GM18498 (cell line): ENCODE data around the gene PCBP3.
"Not testable (repeated sequence)": the region's sequence is repeated elsewhere in the genome, so short reads cannot be mapped to it uniquely, and the experiment has no call there.

Experiments used
- ATAC-seq: cut with Tn5 transposase; IDR thresholded peaks from one replicate; pipeline ENCODE4 v1.9.1; 2021; ENCODE audit warnings: mild to moderate bottlenecking, moderate library complexity; ENCODE audit not compliant: unreplicated experiment

PCBP3 gene

DNA sequence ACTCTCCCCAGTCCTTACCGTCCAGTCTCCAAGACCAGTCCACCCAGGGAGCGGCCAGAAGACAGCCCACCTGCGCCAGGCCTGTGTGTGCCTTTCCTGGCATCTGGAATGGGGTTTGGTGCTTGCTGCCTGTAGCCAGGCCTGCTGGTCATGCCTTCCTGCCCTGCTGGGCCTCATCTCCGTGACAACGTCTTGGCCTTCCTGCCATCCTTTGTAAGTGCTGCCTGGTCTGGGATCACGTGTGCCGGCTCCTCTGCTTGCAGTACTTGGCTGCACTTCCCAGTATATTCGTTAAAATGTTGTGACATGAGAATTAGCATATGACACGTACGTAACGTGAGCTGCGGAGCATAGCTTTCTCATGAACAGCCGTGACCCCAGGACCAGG, 192.7 kb downstream of the PCBP3 start:
- no peak for ATAC-seq

DNA sequence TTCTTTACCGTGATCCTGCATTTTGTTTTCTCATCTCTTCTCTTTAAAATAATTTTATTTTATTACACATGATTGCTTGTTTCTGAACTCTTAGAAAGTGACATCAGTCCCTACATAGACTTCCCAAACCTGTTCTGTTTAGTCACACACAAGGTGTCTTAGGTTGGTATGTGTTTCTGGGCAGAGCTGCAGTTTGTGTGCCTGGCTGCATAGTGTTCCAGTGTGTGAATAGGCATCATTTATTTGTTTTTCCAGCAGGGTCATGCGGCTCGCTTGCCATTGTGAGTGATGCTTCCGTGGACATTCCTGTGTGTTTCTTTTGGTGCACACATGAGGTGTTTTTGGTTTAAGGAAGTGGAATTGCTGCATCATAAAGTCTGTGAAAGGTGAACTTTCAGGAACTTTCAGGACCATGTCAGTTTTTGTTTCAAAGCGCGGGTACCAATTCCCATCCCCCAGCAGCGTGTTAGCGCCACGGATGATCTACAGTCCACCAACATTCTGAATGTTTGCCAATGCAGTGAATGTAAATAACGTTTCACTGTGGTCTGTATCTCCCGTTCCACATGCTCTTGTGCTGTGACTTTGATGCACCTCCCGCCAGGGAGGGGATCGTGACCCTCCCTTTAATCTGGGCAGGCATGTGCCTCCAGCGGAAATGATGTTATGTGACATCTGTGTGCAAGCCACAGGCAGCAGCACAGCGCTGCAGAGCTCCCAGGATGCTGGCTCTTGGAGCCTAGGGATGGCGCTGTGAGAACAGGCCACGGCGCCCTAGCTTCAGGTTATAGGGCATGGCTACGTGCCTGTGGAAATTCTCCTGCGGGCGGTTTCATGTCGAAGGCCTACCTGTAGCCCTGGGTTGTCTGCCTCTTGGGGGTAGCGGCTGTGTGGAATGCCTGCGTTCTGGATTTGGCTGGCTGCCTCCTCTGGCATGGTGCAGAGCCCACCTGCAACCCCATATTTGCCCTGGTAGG, 193.5 kb downstream of the PCBP3 start:
- ATAC-seq = no peak

DNA sequence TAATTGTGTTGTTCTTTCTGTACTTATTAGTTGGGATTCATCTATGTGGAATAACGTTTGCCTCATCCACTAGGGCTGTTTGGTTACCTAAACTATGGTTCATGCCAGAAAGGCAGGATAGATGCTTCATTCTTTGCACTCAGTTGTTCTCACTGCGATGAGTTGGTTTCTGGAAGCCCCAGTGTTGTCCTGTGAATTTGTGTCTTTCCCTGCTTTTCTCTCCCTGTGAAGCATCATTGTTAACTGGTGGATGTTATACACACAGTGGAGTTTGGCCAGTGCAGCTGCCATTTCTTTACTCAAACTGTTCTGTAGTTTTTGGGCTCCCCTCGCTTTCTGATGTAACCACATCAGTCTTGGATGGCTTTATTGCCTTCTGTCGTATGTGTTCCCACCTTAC, 194.4 kb downstream of the PCBP3 start:
- no peak for ATAC-seq

DNA sequence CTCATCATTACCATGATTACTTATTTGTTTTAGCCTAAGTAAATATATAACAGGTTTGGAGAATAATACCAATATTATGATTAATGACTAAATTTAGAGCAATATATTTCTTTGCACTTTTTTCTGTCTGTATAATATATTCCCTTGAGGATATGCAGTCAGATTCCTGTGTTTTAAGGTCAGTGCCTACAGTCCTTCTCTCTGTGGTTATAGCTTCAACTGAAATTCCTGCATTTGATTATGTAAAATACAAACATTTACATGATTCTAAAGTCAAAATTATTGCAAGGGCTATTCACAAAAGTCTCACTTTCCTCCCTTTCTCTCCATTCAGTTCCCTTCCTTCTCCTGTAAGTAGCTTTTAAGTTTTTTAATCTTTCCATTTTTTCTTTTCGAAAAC, 195.1 kb downstream of the PCBP3 start:
- ATAC-seq = no peak

DNA sequence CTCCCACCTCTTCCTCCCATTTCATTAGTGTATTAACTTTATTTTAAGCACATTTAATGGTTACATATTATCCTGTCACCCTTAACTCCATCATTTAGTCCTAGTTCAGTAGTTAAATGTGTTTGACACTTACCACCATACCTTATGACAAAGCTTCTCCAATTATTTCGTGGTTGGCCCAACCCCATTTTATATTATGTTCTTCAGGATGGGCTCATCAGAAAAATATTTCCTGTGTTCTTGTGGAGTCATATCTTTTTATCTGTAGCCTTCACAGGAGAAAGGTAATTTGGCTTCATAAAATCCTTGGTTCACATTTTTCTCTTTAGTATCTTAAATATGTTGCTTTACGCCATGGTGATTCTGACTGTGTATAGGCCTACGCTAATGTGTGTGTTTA, 195.7 kb downstream of the PCBP3 start:
- no peak for ATAC-seq

DNA sequence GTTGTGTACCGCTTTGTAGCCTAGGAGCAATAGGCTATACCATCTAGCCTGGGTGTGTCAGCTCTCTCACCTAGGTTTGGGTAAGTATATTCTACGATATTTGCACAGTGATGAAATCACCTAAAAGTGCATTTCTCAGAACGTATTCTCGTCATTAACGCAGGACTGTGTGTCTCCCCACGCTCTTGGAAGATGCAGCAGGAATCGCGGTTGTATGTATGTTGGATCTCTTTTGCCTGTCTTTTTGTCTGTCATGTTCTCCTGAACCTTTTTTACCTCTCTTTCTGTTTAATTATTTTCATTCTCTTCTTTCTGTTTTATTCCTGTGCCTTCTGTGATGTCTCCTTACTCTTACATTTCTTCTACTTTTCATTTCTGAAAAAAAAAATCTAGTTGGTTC, 197.5 kb downstream of the PCBP3 start:
- no peak for ATAC-seq

DNA sequence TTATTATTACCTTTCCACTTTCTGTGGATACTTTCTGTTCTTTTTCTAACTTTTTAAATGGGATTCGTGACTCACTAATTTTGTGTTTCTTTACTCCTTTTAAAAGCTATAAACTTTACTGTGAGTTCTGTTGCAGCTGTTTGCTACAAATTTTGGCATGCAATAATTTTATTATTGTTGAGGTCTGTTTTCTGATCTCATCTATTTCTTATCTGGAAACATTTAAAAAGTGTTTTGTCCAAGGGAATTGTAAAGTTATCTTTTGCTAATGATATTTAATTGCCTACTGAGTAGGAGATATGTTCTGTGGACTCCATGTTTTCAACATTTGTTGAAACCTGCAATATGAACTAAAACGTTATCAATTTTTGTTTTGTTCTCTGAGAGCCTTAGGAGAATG, 199.9 kb downstream of the PCBP3 start:
- ATAC-seq = no peak

DNA sequence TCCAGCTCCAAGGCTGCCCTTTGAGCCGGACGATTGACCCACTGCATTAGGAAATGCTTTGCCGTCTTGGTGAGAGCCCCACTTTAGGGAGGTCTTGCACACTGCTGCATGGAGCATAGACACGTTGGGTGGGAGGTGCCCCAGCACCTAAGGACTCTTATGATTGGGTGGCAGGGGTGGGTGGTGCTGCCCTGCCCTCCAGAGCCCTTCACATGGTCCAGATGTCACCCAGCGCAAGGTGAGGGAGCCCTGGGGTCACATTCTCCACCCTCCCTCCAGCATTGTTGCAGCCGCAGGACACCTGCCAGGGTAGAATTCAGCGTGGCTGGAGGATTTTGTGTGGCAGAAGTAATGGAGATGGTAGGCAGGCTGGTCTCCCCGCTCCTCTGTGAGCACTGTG, 200.7 kb downstream of the PCBP3 start:
- no peak for ATAC-seq

DNA sequence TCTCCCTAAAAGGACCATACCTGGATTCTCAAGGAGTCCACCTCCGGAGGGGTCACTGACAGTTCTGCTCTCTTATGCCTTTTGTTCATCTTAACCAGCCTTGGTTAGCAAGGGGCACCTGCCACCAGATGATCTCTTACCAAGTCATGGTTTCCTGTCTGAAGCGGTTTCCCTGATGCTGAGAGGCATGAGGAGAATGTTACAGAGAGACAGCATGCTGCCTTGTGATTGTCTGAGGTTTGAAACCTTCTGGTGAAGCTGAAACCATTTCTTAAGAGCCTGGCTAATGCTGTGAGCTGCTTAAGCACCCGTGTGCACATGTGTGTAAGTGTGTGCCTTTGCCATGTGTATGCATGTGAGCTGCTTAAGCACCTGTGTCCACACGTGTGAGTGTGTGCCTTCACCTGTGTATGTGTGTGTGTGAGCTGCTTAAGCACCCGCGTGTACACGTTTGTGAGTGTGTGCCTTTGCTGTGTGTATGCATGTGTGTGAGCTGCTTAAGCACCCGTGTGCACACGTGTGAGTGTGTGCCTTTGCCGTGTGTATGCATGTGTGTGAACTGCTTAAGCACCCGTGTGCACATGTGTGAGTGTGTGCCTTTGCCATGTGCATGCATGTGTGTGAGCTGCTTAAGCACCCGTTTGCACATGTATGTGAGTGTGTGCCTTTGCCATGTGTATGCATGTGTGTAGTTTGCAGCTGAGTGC, 201.7 kb downstream of the PCBP3 start:
- ATAC-seq = no peak

DNA sequence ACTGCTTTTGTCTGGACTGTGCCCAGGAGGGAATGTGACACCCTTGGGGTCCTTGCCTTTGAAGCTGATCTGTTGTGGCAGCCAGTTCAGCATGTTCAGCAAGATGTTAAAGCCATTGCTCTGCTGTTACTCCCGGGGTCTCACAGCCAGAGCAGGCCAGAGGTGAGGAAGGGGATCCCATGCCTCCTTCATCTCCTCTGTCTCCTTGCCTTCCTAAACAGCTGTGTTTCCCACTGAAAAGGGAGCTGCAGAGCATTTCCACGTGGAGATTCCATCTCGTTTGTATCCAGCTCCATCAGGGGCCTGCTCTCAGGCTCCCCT, 202.2 kb downstream of the PCBP3 start:
- no peak for ATAC-seq

DNA sequence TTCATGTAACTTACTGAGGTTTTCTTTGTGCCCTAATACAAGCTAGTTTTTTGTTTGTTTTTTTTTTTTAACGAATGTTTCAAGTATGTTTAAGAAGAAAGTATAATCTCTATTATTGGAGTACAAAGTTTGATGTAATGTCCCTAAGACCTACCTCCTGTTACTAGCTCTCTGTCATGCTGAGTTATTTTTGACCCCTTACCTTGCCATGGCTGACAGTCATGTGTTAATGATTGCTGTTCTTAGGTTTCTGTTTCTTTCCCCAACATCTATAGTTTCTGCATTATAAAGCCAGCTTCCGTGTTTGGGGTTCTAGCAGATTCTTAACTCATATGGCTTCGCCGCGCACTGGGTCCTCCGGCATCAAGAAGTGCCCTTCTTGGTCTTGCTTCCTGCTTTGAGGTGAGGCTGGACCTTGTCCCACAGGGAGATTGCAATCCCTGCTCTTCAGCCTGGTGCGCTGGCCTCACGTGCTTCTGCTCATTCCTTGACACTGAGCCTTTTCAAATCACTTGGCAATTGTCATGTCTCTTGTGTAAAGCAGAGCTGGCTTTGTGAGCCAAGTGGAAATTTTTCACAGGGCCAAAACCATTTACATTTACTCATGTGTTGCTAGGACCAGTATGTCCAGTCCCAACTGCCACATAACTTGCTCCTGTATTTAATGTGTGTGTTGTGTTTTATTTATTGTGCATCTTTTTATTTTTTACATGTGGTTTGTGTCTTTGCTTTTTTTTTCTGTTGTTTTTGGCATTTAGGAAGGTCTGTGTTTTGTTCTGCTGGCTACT, 203.0 kb downstream of the PCBP3 start:
- no peak for ATAC-seq

DNA sequence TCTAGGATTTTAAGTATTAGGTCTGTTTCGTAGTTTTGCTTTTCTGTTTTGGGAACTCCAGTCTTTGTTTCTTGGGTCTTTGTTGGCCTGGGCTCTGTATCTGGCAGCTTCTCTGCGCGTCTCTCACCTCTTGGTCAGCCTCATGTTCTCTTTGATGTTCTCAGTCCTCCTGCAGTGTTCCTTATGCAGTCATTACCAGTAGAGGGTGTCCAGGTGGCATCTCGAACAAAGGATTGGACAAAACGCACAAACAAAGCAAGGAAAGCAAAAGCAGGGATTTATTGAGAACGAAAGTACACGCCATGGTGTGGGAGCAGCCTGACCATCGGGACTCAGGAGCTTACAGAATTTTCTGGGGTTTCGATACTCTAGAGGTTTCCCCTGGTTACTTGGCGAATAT, 204.3 kb downstream of the PCBP3 start:
- ATAC-seq = no peak

DNA sequence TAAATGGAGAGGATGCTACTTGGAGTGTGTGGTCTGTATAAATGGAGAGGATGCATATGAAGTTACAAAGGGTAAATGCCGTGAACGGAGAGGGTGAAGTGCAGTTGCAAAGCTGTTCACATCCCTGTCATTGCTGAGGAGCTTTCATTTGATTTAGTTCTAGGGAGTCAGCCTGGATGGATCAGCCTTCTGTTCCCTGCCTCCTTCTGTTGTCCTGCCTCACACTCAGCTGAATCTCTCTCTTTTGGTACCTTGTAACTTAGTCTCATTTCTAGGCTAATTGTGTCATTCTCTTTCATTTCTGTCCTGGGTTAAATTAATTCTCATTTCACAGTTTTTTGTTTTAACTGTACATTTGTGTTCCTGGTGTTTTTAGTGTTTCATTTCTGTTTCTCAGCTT, 204.8 kb downstream of the PCBP3 start:
- ATAC-seq = no peak

DNA sequence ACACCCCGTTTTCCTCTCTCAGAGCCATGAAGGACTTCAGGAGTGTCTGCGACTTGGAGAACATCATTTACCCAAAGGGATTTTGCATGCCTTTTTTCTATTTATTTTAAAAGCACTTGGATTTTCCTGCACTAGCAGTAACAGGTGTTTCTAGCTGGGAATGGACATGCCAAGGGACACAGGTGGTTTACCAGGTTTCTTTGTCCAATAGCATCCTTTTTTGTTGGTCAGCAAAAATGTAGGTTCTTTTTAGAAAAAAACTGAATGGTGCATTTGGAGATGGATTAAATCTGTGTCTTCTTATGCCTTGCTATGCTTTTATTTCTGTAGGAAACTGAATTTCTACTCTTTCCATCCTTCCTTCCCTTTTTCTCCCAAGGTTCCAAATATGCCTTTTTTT, 205.3 kb downstream of the PCBP3 start:
- no peak for ATAC-seq

DNA sequence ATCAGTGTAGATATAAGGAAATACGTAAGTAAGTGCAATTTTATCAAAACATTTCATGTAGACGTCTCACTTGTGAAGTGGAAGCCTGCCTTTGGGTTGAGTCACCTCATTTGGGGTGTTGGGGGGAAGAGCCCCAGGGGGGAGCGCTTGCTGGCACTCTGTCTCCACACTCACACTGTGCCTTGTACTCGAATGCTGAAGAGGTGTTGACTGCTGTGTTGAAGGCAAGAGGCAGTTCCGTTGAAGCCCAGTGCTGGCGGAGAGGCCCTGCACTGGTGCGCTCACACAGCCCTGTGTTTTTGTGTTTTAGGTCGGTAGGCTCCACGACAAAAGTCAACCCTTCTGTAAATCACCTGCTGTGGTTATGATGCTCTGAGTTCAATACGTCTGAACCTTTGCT, 206.1 kb downstream of the PCBP3 start:
- no peak for ATAC-seq

DNA sequence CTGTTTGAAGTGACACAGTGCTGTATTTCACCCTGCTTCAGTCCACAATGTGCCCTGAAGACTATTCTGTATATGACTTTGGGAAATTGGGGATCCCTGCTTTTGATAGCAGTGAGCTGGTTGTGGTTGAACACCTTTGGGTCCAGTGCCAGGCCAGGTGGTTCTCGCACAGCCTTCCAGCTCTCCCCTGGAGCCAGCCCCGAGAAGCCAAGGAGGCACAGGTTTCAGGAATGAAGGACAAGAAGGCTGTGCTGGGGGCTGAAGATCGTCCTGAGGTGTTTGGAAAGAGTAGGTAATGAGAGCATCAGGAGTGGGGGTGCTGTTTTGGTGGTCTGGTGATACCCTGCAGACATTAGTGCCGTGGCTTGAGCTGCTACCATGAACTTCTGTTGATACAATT, 206.7 kb downstream of the PCBP3 start:
- no peak for ATAC-seq

DNA sequence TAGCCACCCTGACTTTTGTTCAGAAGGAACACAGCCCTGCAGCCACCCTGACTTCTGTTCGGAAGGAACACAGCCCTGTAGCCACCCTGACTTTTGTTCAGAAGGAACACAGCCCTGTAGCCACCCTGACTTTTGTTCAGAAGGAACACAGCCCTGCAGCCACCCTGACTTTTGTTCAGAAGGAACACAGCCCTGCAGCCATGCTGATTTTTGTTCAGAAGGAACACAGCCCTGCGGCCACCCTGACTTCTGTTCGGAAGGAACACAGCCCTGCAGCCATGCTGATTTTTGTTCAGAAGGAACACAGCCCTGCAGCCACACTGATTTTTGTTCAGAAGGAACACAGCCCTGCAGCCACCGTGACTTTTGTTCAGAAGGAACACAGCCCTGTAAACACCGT, 208.9 kb downstream of the PCBP3 start:
- ATAC-seq = not testable (repeated sequence)

DNA sequence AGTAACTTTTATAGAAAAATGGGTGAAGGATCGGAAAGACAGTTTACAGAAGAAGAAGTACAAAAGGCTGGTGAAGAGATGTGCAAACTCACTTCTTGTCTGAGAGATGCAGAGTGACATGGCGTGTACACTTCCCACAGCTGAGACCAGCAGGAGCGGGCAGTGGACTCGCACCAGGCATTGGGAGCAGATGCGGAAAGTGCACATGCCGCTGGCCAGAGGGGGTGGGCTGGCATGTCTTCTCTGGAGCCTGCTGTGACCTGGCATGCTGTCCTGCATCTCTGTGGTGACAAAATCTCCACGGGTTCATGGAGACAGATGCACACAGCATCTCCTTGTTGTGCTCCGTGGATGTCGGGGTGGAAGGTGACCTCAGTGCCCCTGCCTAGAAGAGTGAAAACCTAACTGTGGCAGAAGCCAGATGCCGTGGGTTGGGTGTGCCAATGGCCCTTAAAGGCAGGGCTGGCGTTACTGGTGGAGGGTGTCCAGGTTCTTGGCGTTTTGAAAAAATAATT, 209.4 kb downstream of the PCBP3 start:
- no peak for ATAC-seq

DNA sequence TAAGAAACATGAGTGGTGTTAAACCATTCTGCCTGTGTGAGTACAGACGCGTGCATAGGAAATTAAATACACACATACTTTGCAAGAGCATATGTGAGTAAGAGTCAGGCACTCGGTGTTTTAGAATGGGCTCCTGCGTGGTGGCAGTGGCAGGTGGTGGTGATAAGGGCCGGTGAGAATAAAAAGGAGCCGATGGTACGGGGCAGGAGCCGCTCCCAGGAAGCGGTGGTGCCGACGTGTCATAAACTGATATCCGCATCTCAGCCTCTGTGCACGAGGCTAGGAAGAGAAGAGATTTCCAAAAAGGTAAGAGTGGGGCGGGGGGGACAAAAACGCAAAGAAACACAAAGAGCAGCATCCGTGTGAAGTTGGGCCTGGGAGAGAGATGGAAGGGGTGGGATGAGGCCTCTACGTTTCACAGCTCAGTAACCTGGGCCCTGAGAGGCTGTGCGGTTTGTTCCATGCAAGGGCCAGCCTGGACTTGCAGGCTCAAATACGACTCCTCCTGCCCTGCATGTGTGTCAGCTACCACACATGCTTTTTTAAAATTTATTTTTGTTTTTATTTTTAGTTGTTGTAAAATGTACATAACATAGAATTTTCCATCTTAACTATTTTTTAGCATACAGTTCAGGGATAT, 210.3 kb downstream of the PCBP3 start:
- ATAC-seq = no peak

DNA sequence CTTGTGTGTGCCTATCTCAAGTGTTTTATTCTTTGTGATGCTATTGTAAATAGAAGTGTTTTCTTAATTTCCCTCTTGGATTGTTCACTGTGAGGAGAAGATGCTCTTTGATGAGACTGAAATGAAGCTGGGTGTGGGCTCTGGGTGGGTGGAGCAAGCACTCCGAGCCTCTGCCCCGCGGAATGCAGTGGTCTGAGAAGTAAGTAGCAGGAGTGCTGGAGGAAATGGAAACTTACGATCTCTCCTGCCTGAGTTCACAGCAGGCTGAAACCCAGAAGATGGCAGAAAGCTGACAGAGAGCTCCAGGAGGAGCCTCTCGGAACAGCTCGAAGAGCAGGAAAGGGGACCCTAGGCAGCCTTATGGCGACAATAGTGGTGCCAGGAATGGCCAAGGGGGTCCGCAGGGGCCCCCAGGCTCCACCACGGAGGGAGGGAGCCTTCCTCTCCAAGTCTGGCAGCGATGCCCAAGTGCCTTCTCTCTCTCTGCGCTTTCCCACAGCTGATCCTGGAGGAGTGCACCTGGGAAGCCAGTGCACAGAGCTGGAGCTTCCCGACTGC, 211.2 kb downstream of the PCBP3 start:
- ATAC-seq = no peak
